ENCODE results near the gene CDK17. TPM values are rescaled to one million over a fixed set of nuclear protein-coding genes. Genes with fewer than 3 reads are reported as not detected.

CDK17 gene
- total and polyA plus RNA-seq, 2 of the 8 experiments (the other 6 are each of a cell fraction or from before 2014, with no cell fraction given) = 5.8 to 20.0 TPM

- DNase-seq (ENCODE audit: low read depth in 1 of 2, low spot score in 2 of 2) (peak in 1 of 2 experiments; percentile 70), FAIRE-seq (no peak)
- Histone ChIP-seq H3K36me3 (ENCODE audit: control insufficient read depth in 2 of 4, insufficient read depth in 4 of 4, low read length in 3 of 4) (no peaks in the 10 kb centered on the region), H3K4me3 (ENCODE audit: extremely low read depth in 1 of 4, insufficient read depth in 2 of 4, low read depth in 3 of 4, low read length in 4 of 4) (peak overlapping the region; percentile 71 to 83 (median 74)), H3K9ac (replicated peaks in 1 of 4; ENCODE audit: extremely low read depth in 1 of 4, low read depth in 3 of 4, low read length in 3 of 4) (peak overlapping the region in 3 of 4 experiments; percentile 35 to 97 (median 44); a peak in 6 of 7 replicates), H3K23ac (ENCODE audit: insufficient read length) (no peak overlapping the region), H2BK15ac (ENCODE audit: low read length) (no peak overlapping the region), H3K27me3 (replicated peaks in 1 of 4; ENCODE audit: control insufficient read depth in 3 of 4, extremely low read depth in 1 of 4, insufficient read depth in 3 of 4, low read length in 3 of 4) (no peaks in the 10 kb centered on the region), H2BK20ac (ENCODE audit: low read length) (no peak overlapping the region; the same call in 1 of the 2 replicates), H3K14ac (ENCODE audit: insufficient read length) (peak overlapping the region; percentile 37), H3K27ac (ENCODE audit: low read depth, low read length) (no peak overlapping the region), H3K56ac (replicated peaks; ENCODE audit: insufficient read length, low read depth, low read length) (no peak overlapping the region), H3K4me1 (replicated peaks in 1 of 4; ENCODE audit: control insufficient read depth in 3 of 4, insufficient read depth in 4 of 4, low read length in 3 of 4) (peaks cover 2 to 21% (median 11%) of the 10 kb centered on the region in 4 experiments; a peak in 5 of 7 replicates), H3K4me2 (ENCODE audit: insufficient read depth in 1 of 2, low read depth in 2 of 2, low read length in 2 of 2) (peak overlapping the region; percentile 73 to 93), H2BK120ac (replicated peaks; ENCODE audit: low read depth, low read length) (no peak overlapping the region), H4K5ac (ENCODE audit: insufficient read length, low read depth, low read length) (no peak overlapping the region), H2AFZ (ENCODE audit: low read length) (no peak overlapping the region), H2AK5ac (ENCODE audit: low read depth, low read length) (no peak overlapping the region), H2BK5ac (ENCODE audit: low read depth, low read length) (no peak overlapping the region; the same call in 1 of the 2 replicates), H2BK12ac (ENCODE audit: low read depth, low read length) (no peak overlapping the region), H3K79me2 (ENCODE audit: control insufficient read depth in 1 of 2, insufficient read depth in 2 of 2, low read length in 2 of 2) (peaks cover 0 to 46% of the 10 kb centered on the region in 2 experiments; a peak in 2 of 4 replicates), H3K18ac (ENCODE audit: extremely low read depth, low read length) (no peak overlapping the region; the same call in 1 of the 2 replicates), H3K9me3 (ENCODE audit: insufficient read depth in 2 of 2, low read depth in 1 of 2, low read length in 1 of 2) (no peaks in the 10 kb centered on the region), H3K23me2 (ENCODE audit: low read depth, low read length) (peaks cover 8% of the 10 kb centered on the region), H4K8ac (ENCODE audit: extremely low read depth, insufficient read depth, low read length) (peak overlapping the region; percentile 51; the same call in 1 of the 2 replicates), H3K4ac (replicated peaks; ENCODE audit: insufficient read length, low read depth, low read length) (no peak overlapping the region), H3K79me1 (ENCODE audit: low read depth, low read length) (no peaks in the 10 kb centered on the region), H4K91ac (replicated peaks; ENCODE audit: insufficient read length, low read length) (no peak overlapping the region), H4K20me1 (replicated peaks in 1 of 2; ENCODE audit: control insufficient read depth in 1 of 2, insufficient read depth in 2 of 2, low read length in 2 of 2) (peaks cover 4 to 8% of the 10 kb centered on the region in 2 experiments)
- CTCF ChIA-PET (ENCODE audit: partially characterized antibody) = interaction anchor here (0.7 to 2.5 kb wide), 12 partner anchors 9 to 338 kb away, joined by 3 to 9 read pairs (median 4); partner anchors contain the start of gene CFAP54
- POLR2A ChIA-PET (ENCODE audit: partially characterized antibody) = interaction anchor here (1.1 to 1.9 kb wide), 8 partner anchors 8 to 364 kb away, joined by 3 to 5 read pairs (median 4); partner anchors contain the start of gene LTA4H
- 1% methylated on average over 7 of the region's 70 CpGs; no CpG with 5 or more reads in 1 of the 2 experiments for WGBS, 2 experiments (ENCODE audit: extremely low coverage in 1 of 2, insufficient coverage in 1 of 2, insufficient read length in 1 of 2, insufficient replicate concordance in 2 of 2, low coverage in 1 of 2, low lambda C conversion rate in 2 of 2, missing lambda C conversion rate in 1 of 2)
- peak; percentile 29; the same call in 1 of the 2 replicates for TF ChIP-seq SUZ12 (IDR thresholded peaks at IDR 0.05; ENCODE audit: low read length)
- peak; percentile 57 for TF ChIP-seq ASH2L (IDR thresholded peaks at IDR 0.05; ENCODE audit: low read length)
- peak; percentile 14; the same call in 1 of the 2 replicates for TF ChIP-seq RBBP5 (IDR thresholded peaks at IDR 0.05; ENCODE audit: borderline replicate concordance, low read depth, low read length)
- peak; percentile 91 for TF ChIP-seq SAP30 (IDR thresholded peaks at IDR 0.05; ENCODE audit: insufficient read depth, insufficient replicate concordance, low read length)
- peak in 1 of 2 experiments; percentile 61; a peak in 1 of 4 replicates for TF ChIP-seq SIN3A (conservative IDR thresholded peaks at IDR 0.05 in 1 of 2, IDR thresholded peaks at IDR 0.05 in 1 of 2; ENCODE audit: low read depth in 1 of 2, low read length in 2 of 2)
- TF ChIP-seq RNF2 (IDR thresholded peaks at IDR 0.05; ENCODE audit: borderline replicate concordance, low read depth, low read length, missing control alignments, poor library complexity, severe bottlenecking) = no peak
Observed at GRCh38 chr12:96399120-96399918, 920 bp downstream of the CDK17 start.
